Lower leg skin (tissue), 4 donors: Measurements from ENCODE around the gene NLK. TPM values are rescaled to one million over a fixed set of nuclear protein-coding genes. Genes with fewer than 3 reads are reported as not detected.
"Not testable (repeated sequence)": the region's sequence is repeated elsewhere in the genome, so short reads cannot be mapped to it uniquely, and the experiment has no call there.

Experiments
- DNase-seq, 2 donors: peaks; one replicate each; pipeline ENCODE4 v3.0.0-alpha.2; 2019; ENCODE audit warnings: low spot score in 2 of 2
- H3K4me3 ChIP-seq: fragments of 200-600 bp; sonication (generic); 2 replicates; pipeline ENCODE4 v1.5.1; 2017; ENCODE audit warnings: mild to moderate bottlenecking, low read depth; ENCODE audit not compliant: poor library complexity, severe bottlenecking
- CTCF ChIP-seq, 3 donors: fragments of 450-650 bp; IDR thresholded peaks; one replicate each; pipeline ENCODE4 v1.5.1; 2016; ENCODE audit warnings: antibody characterized with exemption in 3 of 3, mild to moderate bottlenecking in 3 of 3, moderate library complexity in 2 of 3
- POLR2A ChIP-seq, 2 donors: fragments of 450-650 bp; IDR thresholded peaks; one replicate each; pipeline ENCODE4 v1.6.1; 2016 to 2017; ENCODE audit warnings: antibody characterized with exemption in 2 of 2, mild to moderate bottlenecking in 1 of 2, moderate library complexity in 1 of 2
- WGBS, 2 donors: methylation state at CpG; one replicate each; pipeline ENCODE4 v1.1.5; 2018; 5-methylcytosine and 5-hydroxymethylcytosine counted together
- intact Hi-C: fragments of 100-400 bp; cut with DNase I; formaldehyde crosslinking; loops from one replicate; pipeline ENCODE4 v1.15.0; 2023; ENCODE audit warnings: low total_unique reads
- total RNA-seq, 4 donors: library from RNA; depleted of rRNA; stranded (reverse); fragments of >200 nt; gene quantifications; one replicate each; pipeline ENCODE4 v1.1.0, GENCODE V29; 2016

NLK gene
- total RNA-seq, 4 donors from 2014 or later: 5.9 to 10.8 (median 8.2) TPM

GRCh38 chr17:28199728-28200127, 157.3 kb downstream of the NLK start:
- DNase-seq: no peak
- intact Hi-C loops: no loop called here
- H3K4me3 ChIP-seq: no peak overlapping the region
- TF ChIP-seq POLR2A (IDR thresholded peaks at IDR 0.05): no peak
- TF ChIP-seq CTCF (IDR thresholded peaks at IDR 0.05): no peak
- WGBS, 2 donors: 93 to 94% methylated on average over 2 of the region's 2 CpGs

- intact Hi-C loops: no loop called here
- 82 to 88% methylated on average over 3 of the region's 3 CpGs for WGBS, 2 donors
- TF ChIP-seq CTCF (IDR thresholded peaks at IDR 0.05): no peak
- TF ChIP-seq POLR2A (IDR thresholded peaks at IDR 0.05): no peak
- no peak overlapping the region for H3K4me3 ChIP-seq
- no peak for DNase-seq
Observed at GRCh38 chr17:28201315-28201714, 158.8 kb downstream of the NLK start.

GRCh38 chr17:28204244-28204643, 161.8 kb downstream of the NLK start:
- intact Hi-C loops: no loop called here
- H3K4me3 ChIP-seq: no peak overlapping the region
- no peak for DNase-seq
- no peak for TF ChIP-seq POLR2A (IDR thresholded peaks at IDR 0.05)
- TF ChIP-seq CTCF (IDR thresholded peaks at IDR 0.05): no peak
- 92 to 94% methylated on average over 3 of the region's 3 CpGs for WGBS, 2 donors

GRCh38 chr17:28204751-28205150, 162.3 kb downstream of the NLK start:
- 82 to 89% methylated on average over 1 of the region's 1 CpG for WGBS, 2 donors
- DNase-seq: no peak
- H3K4me3 ChIP-seq: no peak overlapping the region
- intact Hi-C loops: no loop called here
- TF ChIP-seq CTCF (IDR thresholded peaks at IDR 0.05) (no peak), POLR2A (IDR thresholded peaks at IDR 0.05) (no peak)

GRCh38 chr17:28206292-28206691, 163.8 kb downstream of the NLK start:
- no peak overlapping the region for H3K4me3 ChIP-seq
- TF ChIP-seq POLR2A (IDR thresholded peaks at IDR 0.05) (no peak), CTCF (IDR thresholded peaks at IDR 0.05) (no peak)
- intact Hi-C loops: no loop called here
- DNase-seq: no peak

- WGBS, 2 donors: 85 to 93% methylated on average over 7 of the region's 7 CpGs
- DNase-seq: no peak
- intact Hi-C loops: no loop called here
- no peak overlapping the region for H3K4me3 ChIP-seq
- TF ChIP-seq POLR2A (IDR thresholded peaks at IDR 0.05) (no peak), CTCF (IDR thresholded peaks at IDR 0.05) (no peak)
Observed at GRCh38 chr17:28211811-28212210, 169.3 kb downstream of the NLK start.

- 96 to 98% methylated on average over 2 of the region's 2 CpGs for WGBS, 2 donors
- DNase-seq, intact Hi-C loops, H3K4me3 ChIP-seq: not testable (repeated sequence)
Observed at GRCh38 chr17:28213578-28213977, 171.1 kb downstream of the NLK start.
